Endometrial microvascular endothelial cells (primary cell): ENCODE results near the gene AHNAK2. TPM values are rescaled to one million over a fixed set of nuclear protein-coding genes. Genes with fewer than 3 reads are reported as not detected.

Experiments
- total RNA-seq: library from RNA; depleted of rRNA; stranded (reverse); fragments of >200 nt; gene quantifications from one replicate; pipeline ENCODE4 v1.2.3, GENCODE V29; 2015; ENCODE audit errors: inconsistent ontology term

Gene AHNAK2
- total RNA-seq, 1 donor from 2014 or later = 41.5 TPM

Other genes starting within 250 kb of the AHNAK2 start
- gene SIVA1, start 225.2 kb downstream of the AHNAK2 start, total RNA-seq = 250 TPM
- 181 TPM for gene AKT1, start 182.6 kb downstream of the AHNAK2 start, total RNA-seq
- gene ZBTB42, start 177.3 kb downstream of the AHNAK2 start, total RNA-seq = 3.1 TPM
- gene CEP170B, start 113.1 kb downstream of the AHNAK2 start, total RNA-seq = 20.1 TPM
- gene PLD4, start 53.5 kb downstream of the AHNAK2 start, total RNA-seq = not detected
- gene CLBA1, start 7.4 kb upstream of the AHNAK2 start, total RNA-seq = 5.0 TPM
- 58.8 TPM for gene CDCA4, start 42.7 kb upstream of the AHNAK2 start, total RNA-seq
- gene GPR132, start 87.1 kb upstream of the AHNAK2 start, total RNA-seq = not detected
- gene JAG2, start 190.4 kb upstream of the AHNAK2 start, total RNA-seq = 15.2 TPM
- 29.8 TPM for gene NUDT14, start 202.9 kb upstream of the AHNAK2 start, total RNA-seq